ENCODE results near the gene EPAS1. TPM values are rescaled to one million over a fixed set of nuclear protein-coding genes. Genes with fewer than 3 reads are reported as not detected.
A peak's percentile ranks its signal among the peaks of the same experiment; 100 is the strongest.

Gene EPAS1
- not detected for polyA plus RNA-seq

DNA sequence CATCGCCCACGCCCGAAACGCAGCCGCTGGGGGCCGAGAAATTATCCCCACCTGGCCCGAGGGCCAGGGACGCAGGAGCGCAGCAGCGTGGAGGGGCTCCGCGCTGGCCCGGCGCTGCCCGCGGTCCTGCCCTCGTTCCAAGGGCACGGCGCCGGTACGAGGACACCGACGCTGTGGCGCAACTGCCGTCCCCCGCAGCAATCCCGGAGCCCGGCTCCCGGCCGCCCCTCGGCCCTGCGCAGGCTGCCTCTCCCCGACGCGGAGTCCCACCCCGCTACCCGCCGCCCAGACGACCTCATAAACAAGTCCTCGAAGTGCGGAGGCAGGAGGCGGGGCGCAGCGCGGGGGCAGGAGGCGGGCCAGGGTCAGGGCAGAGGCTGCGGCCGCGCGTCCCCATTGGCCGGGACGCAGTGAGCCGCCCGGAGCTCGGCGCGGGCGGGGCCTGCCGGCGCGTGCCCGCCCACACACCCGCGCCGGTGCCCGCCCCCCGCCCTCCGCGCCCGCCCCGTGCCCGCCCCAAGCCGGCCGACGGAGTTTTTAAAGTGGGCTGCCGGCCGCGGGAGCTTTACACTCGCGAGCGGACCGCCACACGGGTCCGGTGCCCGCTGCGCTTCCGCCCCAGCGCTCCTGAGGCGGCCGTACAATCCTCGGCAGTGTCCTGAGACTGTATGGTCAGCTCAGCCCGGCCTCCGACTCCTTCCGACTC, at the start of gene EPAS1:
TSS of gene EPAS1 (plus strand) at position 568 of the 706 bp plus-strand sequence. CDS start 505 bp downstream, outside the sequence.
- no peaks in the 10 kb centered on the region for H3K36me3 Mint-ChIP-seq
- peaks cover 51% of the 10 kb centered on the region for H3K27me3 Mint-ChIP-seq
- peak within 1 kb of the TSS; percentile 88 to 98 (median 94) for H3K4me3 Mint-ChIP-seq
- H3K4me1 Mint-ChIP-seq, result peaks cover 12% of the 10 kb centered on the region in 3 donors
- H3K27ac Mint-ChIP-seq, result peak within 1 kb of the TSS; percentile 41 to 83 (median 73)
- H3K9me3 Mint-ChIP-seq, result peaks cover 0 to 1% (median 0%) of the 10 kb centered on the region in 3 donors

- Mint-ChIP-seq H3K27me3 (no peaks in the 10 kb centered on the region), H3K4me3 (no peak overlapping the region), H3K27ac (no peak overlapping the region), H3K4me1 (no peaks in the 10 kb centered on the region), H3K36me3 (no peaks in the 10 kb centered on the region), H3K9me3 (peaks cover 0 to 6% (median 4%) of the 10 kb centered on the region in 3 donors)
Observed at GRCh38 chr2:46248171-46248570, 49.0 kb upstream of the EPAS1 start.

DNA sequence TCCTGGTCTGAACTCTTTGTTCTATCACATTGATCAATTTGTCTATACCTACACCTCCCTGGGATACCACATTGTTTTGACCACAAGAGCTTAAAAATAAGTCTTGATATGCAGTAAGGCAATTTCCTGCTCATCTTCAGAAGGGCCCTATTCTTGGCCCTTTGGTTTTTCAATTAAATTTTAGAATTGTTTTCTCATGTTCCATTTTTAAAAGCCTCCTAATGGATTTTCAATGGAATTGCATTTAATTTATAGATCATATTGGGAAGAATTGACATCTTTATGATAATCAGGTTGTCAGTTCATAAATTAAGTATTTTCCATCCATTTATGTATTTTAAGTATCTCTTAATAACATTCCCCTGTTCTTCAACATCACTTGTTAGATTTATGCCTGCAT, 47.6 kb upstream of the EPAS1 start:
- no peak overlapping the region for H3K27ac Mint-ChIP-seq
- peaks cover 0 to 6% (median 0%) of the 10 kb centered on the region in 3 donors for H3K9me3 Mint-ChIP-seq
- no peaks in the 10 kb centered on the region for H3K4me1 Mint-ChIP-seq
- no peaks in the 10 kb centered on the region for H3K36me3 Mint-ChIP-seq
- no peaks in the 10 kb centered on the region for H3K27me3 Mint-ChIP-seq
- no peak overlapping the region for H3K4me3 Mint-ChIP-seq

GRCh38 chr2:46252891-46253659, 44.1 kb upstream of the EPAS1 start:
- H3K27ac Mint-ChIP-seq, result no peak overlapping the region

GRCh38 chr2:46254474-46254873, 42.7 kb upstream of the EPAS1 start:
- Mint-ChIP-seq H3K4me3 (no peak overlapping the region), H3K9me3 (no peaks in the 10 kb centered on the region), H3K4me1 (no peaks in the 10 kb centered on the region), H3K27ac (no peak overlapping the region), H3K36me3 (no peaks in the 10 kb centered on the region), H3K27me3 (peaks cover 5% of the 10 kb centered on the region)

More at GRCh38 chr2:46252891-46253659, 44.1 kb upstream of the EPAS1 start:
- H3K36me3 Mint-ChIP-seq, result no peaks in the 10 kb centered on the region
- no peaks in the 10 kb centered on the region for H3K9me3 Mint-ChIP-seq
- H3K4me3 Mint-ChIP-seq, result no peak overlapping the region
- H3K4me1 Mint-ChIP-seq, result no peaks in the 10 kb centered on the region
- no peaks in the 10 kb centered on the region for H3K27me3 Mint-ChIP-seq

GRCh38 chr2:46256563-46257142, 40.6 kb upstream of the EPAS1 start:
- peaks cover 5% of the 10 kb centered on the region for H3K27me3 Mint-ChIP-seq
- H3K36me3 Mint-ChIP-seq, result peaks cover 2% of the 10 kb centered on the region
- H3K9me3 Mint-ChIP-seq, result no peaks in the 10 kb centered on the region
- no peak overlapping the region for H3K4me3 Mint-ChIP-seq
- H3K27ac Mint-ChIP-seq, result no peak overlapping the region
- no peaks in the 10 kb centered on the region for H3K4me1 Mint-ChIP-seq

- no peak overlapping the region for H3K4me3 Mint-ChIP-seq
- no peak overlapping the region for H3K27ac Mint-ChIP-seq
- peaks cover 5% of the 10 kb centered on the region for H3K27me3 Mint-ChIP-seq
- H3K4me1 Mint-ChIP-seq, result no peaks in the 10 kb centered on the region
- H3K36me3 Mint-ChIP-seq, result peaks cover 2% of the 10 kb centered on the region
- H3K9me3 Mint-ChIP-seq, result no peaks in the 10 kb centered on the region
Observed at GRCh38 chr2:46257476-46257875, 39.7 kb upstream of the EPAS1 start.

- H3K4me3 Mint-ChIP-seq, result no peak overlapping the region
- H3K9me3 Mint-ChIP-seq, result no peaks in the 10 kb centered on the region
- H3K4me1 Mint-ChIP-seq, result no peaks in the 10 kb centered on the region
- H3K36me3 Mint-ChIP-seq, result peaks cover 2% of the 10 kb centered on the region
- no peak overlapping the region for H3K27ac Mint-ChIP-seq
- peaks cover 5% of the 10 kb centered on the region for H3K27me3 Mint-ChIP-seq
Observed at GRCh38 chr2:46257980-46258379, 39.2 kb upstream of the EPAS1 start.

GRCh38 chr2:46258937-46259776, 38.0 kb upstream of the EPAS1 start:
- H3K27me3 Mint-ChIP-seq, result peaks cover 12% of the 10 kb centered on the region
- H3K27ac Mint-ChIP-seq, result no peak overlapping the region
- H3K36me3 Mint-ChIP-seq, result peaks cover 2% of the 10 kb centered on the region
- no peaks in the 10 kb centered on the region for H3K4me1 Mint-ChIP-seq
- no peaks in the 10 kb centered on the region for H3K9me3 Mint-ChIP-seq
- H3K4me3 Mint-ChIP-seq, result no peak overlapping the region

- H3K4me3 Mint-ChIP-seq, result no peak overlapping the region
- no peak overlapping the region for H3K27ac Mint-ChIP-seq
- H3K9me3 Mint-ChIP-seq, result no peaks in the 10 kb centered on the region
- peaks cover 2% of the 10 kb centered on the region for H3K36me3 Mint-ChIP-seq
- H3K27me3 Mint-ChIP-seq, result peaks cover 12% of the 10 kb centered on the region
- H3K4me1 Mint-ChIP-seq, result no peaks in the 10 kb centered on the region
Observed at GRCh38 chr2:46259777-46260168, 37.4 kb upstream of the EPAS1 start.

DNA sequence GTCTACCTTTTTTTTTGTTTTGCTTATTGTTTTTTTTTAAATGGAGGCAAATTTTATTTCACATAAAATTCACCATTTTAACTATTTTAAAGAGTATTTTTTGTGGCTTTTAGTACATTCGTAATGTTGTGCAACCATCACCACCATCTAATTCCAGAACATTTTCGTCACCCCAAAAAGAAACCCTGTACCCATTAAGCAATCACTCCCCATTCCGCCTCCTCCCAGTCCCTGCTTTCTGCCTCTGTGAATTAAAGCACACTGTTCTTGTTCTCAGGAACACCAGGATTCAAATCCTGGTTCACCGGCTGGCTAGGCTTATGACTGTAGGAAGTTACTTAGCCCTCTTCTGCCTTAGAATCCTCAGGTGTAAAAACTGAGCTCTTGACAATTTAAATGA, 36.9 kb upstream of the EPAS1 start:
- peaks cover 2% of the 10 kb centered on the region for H3K36me3 Mint-ChIP-seq
- no peak overlapping the region for H3K27ac Mint-ChIP-seq
- H3K4me1 Mint-ChIP-seq, result no peaks in the 10 kb centered on the region
- H3K27me3 Mint-ChIP-seq, result peaks cover 12% of the 10 kb centered on the region
- no peaks in the 10 kb centered on the region for H3K9me3 Mint-ChIP-seq
- H3K4me3 Mint-ChIP-seq, result no peak overlapping the region

DNA sequence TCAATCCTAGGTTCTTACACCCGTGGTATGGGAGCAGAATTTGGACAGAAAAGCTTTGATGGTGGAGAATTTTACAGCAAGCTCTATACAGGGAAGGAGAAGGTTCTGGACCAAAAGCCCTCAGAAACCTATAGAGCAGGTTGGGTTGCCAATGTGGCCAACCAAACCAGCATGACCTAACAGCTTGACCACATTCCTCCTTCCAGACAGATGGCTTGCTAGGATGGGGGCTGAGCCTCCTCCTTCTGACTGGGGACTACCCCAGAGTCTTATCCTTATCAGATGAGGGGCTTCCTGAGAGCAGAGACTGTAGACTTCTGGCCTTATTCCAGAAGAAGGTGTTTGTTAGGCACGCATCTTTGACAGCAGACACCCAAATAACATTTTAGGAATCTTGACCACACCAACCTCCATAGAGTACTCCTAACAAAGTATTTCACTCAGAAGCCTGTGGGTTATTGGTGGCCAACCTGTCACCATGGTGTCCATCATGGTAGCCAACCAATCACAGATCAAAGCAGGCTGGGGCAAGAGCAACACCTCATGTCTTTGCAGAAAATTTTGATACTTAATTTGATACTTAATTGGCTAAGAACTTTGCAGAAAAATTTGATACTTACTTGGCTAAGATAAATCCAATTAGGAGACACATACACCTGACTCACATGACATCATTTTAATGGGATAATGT, 34.8 kb upstream of the EPAS1 start:
- Mint-ChIP-seq H3K27me3 (peaks cover 13% of the 10 kb centered on the region), H3K9me3 (no peaks in the 10 kb centered on the region), H3K4me3 (no peak overlapping the region), H3K4me1 (no peaks in the 10 kb centered on the region), H3K36me3 (peaks cover 2% of the 10 kb centered on the region), H3K27ac (no peak overlapping the region)

DNA sequence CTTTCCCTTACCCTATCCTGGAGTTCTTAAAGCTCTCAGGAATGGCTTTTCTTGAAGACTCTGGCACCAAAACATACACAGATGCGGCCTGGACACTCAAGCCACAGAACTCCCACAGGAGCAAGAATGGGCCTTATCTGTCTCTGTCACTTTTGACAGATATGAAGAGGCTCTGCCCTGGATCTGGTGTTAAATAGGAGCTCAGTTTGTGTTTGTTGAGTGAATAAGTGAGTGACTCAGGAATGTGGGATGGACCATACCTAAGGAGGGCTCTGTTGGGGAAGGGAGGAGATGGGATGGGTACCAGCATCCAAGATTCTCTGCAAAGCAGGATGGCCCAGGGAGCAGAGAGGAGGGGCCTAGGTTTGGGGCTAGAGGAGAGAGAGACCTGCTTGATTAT, 33.9 kb upstream of the EPAS1 start:
- H3K27ac Mint-ChIP-seq, result no peak overlapping the region
- no peaks in the 10 kb centered on the region for H3K9me3 Mint-ChIP-seq
- peaks cover 11% of the 10 kb centered on the region for H3K27me3 Mint-ChIP-seq
- H3K4me3 Mint-ChIP-seq, result no peak overlapping the region
- H3K4me1 Mint-ChIP-seq, result peaks cover 0 to 4% (median 4%) of the 10 kb centered on the region in 3 donors
- peaks cover 2% of the 10 kb centered on the region for H3K36me3 Mint-ChIP-seq

DNA sequence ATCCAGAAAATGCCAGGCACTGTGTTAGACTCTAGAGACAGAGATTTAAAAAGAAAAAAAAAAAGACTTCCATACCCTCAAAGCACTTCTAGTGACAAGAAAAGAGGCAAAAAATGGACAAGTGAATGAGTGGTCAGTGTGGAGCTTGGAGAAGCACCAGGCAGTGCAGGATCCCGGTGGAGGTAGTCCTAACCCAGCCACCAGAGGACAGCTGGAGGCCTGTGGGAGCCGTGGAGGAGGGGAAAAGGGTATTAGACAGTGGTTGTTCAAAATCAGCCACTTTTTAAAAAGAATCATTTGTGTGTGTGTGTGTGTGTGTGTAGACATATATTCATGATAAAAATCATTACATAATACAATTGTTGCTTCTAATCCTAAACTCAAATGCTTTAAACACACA, 32.8 kb upstream of the EPAS1 start:
- peaks cover 0 to 7% (median 4%) of the 10 kb centered on the region in 3 donors for H3K4me1 Mint-ChIP-seq

More for the DNA sequence above, 32.8 kb upstream of the EPAS1 start:
- Mint-ChIP-seq H3K27ac (peak overlapping the region in 1 of 3 donors; percentile 71), H3K27me3 (peaks cover 8% of the 10 kb centered on the region), H3K36me3 (peaks cover 2% of the 10 kb centered on the region), H3K4me3 (no peak overlapping the region), H3K9me3 (no peaks in the 10 kb centered on the region)

Measured in IgD-negative memory B cell (primary cell).